NCI-H460 (cell line): Measurements from ENCODE around the gene RGMB. TPM values are rescaled to one million over a fixed set of nuclear protein-coding genes. Genes with fewer than 3 reads are reported as not detected.

Experiments used
- DNase-seq: peaks from one replicate; pipeline ENCODE4 v3.0.0-alpha.2; 2016; ENCODE audit warnings: low read depth; ENCODE audit errors: extremely low read depth
- total RNA-seq: library from RNA; depleted of rRNA; stranded (reverse); fragments of >200 nt; shearing (Covaris generic); gene quantifications from 2 replicates; pipeline ENCODE4 v1.2.3, GENCODE V29; 2014; rRNA removed

Gene RGMB
- total RNA-seq, 1 experiment from 2014 or later: 27.5 TPM

- no peak for DNase-seq
Observed at GRCh38 chr5:98825582-98826375, 52.3 kb downstream of the RGMB start.

GRCh38 chr5:98827161-98827560 lies 53.7 kb downstream of the RGMB start:
- DNase-seq: peak; percentile 62

- DNase-seq: no peak
Observed at GRCh38 chr5:98827588-98828284, 54.3 kb downstream of the RGMB start.

- DNase-seq: no peak
Observed at GRCh38 chr5:98836175-98836574, 62.7 kb downstream of the RGMB start.

- DNase-seq: no peak
Observed at GRCh38 chr5:98839469-98840383, 66.3 kb downstream of the RGMB start.

GRCh38 chr5:98840946-98841345 lies 67.5 kb downstream of the RGMB start:
- DNase-seq: no peak

- DNase-seq: no peak
Observed at GRCh38 chr5:98843481-98843880, 70.0 kb downstream of the RGMB start.

- DNase-seq: no peak
Observed at GRCh38 chr5:98844865-98845264, 71.4 kb downstream of the RGMB start.

- no peak for DNase-seq
Observed at GRCh38 chr5:98845878-98846277, 72.4 kb downstream of the RGMB start.

Other genes starting within 250 kb of the RGMB start
- 196 and 224 TPM in 2 replicates for gene CHD1, start 155.3 kb downstream of the RGMB start, total RNA-seq